Activated CD4-positive, alpha-beta T cell treated with anti-CD3 and anti-CD28 coated beads for 24 hours (primary cell): ENCODE data around the gene OR6C75.
"Not testable (repeated sequence)": the region's sequence is repeated elsewhere in the genome, so short reads cannot be mapped to it uniquely, and the experiment has no call there.

Source experiments
- DNase-seq, 2 donors: peaks; one replicate each; pipeline ENCODE4 v3.0.0-alpha.2; 2020; ENCODE audit warnings: low read depth in 2 of 2

OR6C75 gene

GRCh38 chr12:55362675-55363074 lies at the start of gene OR6C75:
Gene OR6C75, plus strand, starts transcription at chr12:55362975. Its CDS starts 2,136 bp downstream, at chr12:55365111.
- DNase-seq: no peak

DNA sequence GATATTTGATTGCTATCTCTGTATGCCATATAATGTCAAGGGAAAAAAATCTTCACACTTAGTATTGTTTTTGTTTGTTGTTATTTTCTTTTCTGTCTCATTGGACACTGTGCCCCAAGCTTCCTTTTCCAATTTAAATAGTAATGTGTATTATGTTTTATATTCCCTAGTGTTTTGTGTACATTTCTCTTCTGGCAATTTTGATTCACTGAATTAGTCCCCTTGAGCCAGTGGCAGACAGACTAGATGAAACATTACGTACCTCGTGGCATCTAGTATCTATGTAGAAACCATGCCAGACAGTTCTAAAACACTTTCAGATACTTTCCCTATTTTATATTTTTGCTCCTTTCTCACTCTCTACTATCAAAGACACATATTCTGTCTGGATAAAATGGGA lies 48.7 kb upstream of the OR6C75 start, which contains the start of gene OR6C1:
OR6C1 (plus strand) TSS at position 301 of the 400 bp plus-strand sequence. CDS start 6,257 bp downstream, outside the sequence.
- no peak for DNase-seq

GRCh38 chr12:55320201-55320600 lies 42.6 kb upstream of the OR6C75 start:
- no peak for DNase-seq

DNA sequence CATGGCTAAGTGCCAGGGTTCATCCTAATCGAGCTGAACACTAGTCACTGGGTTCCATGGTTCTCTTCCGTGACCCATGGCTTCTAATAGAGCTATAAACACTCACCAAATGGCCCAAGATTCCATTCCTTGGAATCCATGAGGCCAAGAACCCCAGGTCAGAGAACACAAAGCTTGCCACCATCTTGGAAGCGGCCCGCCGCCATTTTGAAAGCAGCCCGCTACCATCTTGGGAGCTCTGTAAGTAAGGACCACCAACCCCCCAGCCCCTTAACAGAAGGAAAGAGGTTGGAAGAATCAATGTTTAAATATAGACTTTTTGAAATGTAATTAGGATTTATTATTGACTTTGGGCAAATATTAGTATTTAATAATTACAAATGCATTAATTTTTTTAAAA lies 37.0 kb upstream of the OR6C75 start:
- DNase-seq: not testable (repeated sequence)

DNA sequence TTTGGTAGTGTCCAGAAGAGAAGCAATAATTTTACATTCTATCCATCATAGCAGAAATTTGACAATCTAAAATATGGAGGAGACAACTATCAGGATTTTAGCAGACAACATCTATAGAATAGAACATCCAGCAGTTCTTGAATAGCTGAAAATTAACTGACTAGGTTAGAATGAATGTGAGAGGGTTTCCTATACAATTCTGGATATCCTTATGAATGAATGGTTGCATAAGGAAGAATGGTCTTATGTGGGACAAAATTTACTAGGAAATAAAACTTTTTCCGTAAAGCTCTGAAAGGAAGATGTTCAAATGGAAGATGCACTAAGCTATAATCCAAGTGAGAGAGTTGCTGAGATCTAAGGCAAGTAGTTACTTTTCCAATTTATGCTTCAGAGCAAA lies 32.3 kb upstream of the OR6C75 start, which contains the start of gene OR6C3:
OR6C3 (plus strand) TSS at position 301 of the 400 bp plus-strand sequence. CDS start 955 bp downstream, outside the sequence.
- DNase-seq: no peak

GRCh38 chr12:55336002-55336401 lies 26.8 kb upstream of the OR6C75 start:
- DNase-seq: no peak

DNA sequence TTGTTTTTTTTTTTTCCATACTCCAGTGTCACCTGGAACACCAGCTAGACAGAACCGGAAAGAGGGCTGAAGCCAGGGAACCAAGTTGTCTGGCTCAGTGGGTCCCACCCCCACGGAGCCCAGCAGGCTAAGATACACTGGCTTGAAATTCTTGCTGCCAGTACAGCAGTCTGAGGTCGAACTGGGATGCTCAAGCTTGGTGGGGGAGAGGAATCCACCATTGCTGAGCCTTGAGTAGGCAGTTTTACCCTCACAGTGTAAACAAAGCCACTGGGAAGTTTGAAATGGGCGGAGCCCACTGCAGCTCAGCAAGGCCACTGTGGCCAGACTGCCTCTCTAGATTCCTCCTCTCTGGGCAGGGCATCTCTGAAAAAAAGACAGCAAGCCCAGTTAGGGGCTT lies 7.4 kb upstream of the OR6C75 start:
- DNase-seq: not testable (repeated sequence)

GRCh38 chr12:55365086-55365485 lies 2.3 kb downstream of the OR6C75 start:
- no peak for DNase-seq

DNA sequence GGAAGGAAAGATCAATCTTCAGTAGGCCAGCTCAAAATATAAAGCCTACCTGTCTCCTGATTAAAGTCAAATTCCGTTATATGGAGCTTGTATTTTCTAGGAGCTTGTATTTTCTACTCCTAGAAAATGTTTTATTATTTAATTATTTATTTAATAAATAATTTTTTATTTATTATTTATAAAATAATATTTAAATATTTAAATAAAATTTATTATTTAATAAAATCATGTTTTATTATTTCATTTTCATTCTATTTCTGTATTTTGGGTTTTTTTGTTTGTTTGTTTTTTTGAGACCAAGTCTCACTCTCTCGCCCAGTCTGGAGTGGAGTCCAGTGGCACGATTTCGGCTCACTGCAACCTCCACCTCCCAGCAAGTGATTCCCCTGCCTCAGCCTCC lies 9.7 kb downstream of the OR6C75 start:
- DNase-seq: no peak

- DNase-seq: no peak
Observed at GRCh38 chr12:55385891-55386290, 23.1 kb downstream of the OR6C75 start.

DNA sequence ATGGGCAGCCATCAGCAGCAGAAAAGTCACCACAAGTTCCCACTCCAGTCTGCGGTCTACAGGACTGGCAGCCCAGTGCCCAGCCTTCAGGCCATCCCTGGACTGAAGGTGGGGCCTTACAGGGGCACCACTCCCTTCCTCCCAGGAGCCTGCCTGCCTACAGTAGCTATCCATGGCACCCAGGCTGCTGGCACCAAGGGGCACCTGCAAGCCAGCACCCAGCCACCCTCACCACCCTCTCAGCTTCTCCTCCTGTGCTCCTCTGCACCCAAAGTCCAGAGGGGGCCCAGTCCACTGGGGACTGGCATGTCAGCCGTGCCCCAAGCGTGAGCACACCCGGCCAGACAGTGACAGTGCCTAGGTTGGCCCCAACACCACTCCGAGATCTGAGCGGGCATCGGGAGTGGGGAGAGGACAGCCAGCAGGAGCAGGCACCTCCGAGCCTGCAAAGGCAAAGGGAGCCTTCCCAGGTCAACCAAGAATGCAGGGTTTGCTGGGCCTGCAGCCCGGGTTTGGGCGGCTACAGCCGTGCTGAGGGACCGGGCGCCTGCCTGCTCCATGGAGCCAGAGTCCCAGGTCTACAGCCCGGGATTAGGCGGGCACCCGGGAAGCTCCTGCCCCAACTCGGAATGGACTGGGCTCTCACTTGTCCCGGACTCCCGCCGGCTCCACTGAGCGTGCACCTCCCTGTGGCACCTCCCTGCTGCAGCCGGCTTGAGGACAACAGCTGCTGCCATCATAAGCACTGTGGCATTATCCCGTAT lies 29.4 kb downstream of the OR6C75 start:
- no peak for DNase-seq

- no peak for DNase-seq
Observed at GRCh38 chr12:55396326-55396725, 33.6 kb downstream of the OR6C75 start.

GRCh38 chr12:55400229-55400628 lies 37.5 kb downstream of the OR6C75 start, which contains the start of gene OR6C65:
Gene OR6C65, plus strand, starts transcription at chr12:55400529. Its CDS starts 0 bp downstream, at chr12:55400529.
- DNase-seq: no peak

- no peak for DNase-seq
Observed at GRCh38 chr12:55407866-55408265, 45.1 kb downstream of the OR6C75 start.

DNA sequence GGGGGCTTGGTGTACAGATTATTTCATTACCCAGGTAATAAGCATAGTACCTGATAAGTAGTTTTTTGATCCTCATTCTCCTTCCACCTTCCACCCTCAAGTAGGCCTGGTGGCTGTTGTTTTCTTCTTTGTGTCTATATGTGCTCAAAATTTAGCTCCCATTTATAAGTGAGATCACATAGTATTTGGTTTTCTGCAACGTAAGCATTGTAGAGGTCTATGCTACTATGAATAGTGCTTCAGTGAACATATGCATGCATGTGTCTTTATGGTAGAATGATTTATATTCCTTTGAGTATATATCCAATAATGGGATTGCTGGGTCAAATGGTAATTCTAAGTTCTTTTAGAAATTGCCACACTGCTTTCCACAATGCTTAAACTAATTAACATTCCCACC lies 46.4 kb downstream of the OR6C75 start:
- DNase-seq: not testable (repeated sequence)

DNA sequence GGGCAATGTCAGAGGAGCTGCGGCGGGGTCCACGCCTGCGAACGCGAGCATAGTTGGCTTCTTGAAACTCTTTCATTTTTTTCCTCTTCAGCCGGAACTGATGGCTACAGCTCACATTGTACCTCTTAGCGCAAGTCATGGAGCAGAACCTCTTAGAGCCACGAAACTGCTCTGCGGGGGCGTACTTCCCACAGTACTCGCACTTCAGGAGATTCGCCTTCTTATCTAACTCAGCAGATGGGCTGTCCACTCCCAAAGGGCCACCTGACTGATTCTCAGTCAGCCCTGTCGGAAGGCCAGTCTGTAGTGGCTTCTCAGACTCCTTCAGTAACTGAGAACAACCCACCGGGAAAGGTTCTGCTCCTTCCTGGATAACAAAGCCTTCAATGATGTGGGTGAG lies 49.4 kb downstream of the OR6C75 start:
- not testable (repeated sequence) for DNase-seq

- not testable (repeated sequence) for DNase-seq
Observed at GRCh38 chr12:55413498-55414388, 51.0 kb downstream of the OR6C75 start.

GRCh38 chr12:55414396-55414823 lies 51.6 kb downstream of the OR6C75 start:
- DNase-seq: not testable (repeated sequence)

DNA sequence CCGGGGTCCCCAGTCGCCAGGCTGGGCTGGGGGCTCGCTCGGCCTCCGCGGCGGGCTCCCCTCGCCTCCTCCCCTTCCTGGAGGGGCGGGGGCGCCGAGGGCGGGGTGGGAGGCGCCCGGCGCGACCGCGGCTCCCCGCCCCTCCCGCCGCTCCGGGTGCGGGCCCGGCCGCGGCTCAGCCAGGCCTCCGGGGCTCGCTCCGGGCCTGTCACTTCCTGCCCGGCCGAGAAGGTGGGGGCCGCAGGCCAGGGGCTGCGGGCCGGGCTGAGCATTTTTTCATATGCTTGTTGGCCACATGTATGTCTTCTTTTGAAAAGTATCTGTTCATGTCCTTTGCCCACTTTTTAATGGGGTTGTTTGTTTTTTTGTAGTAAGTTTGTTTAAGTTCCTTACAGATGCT lies 52.1 kb downstream of the OR6C75 start:
- DNase-seq: not testable (repeated sequence)

- no peak for DNase-seq
Observed at GRCh38 chr12:55416961-55417360, 54.2 kb downstream of the OR6C75 start.
